Dendritic cell treated with granulocyte-macrophage colony-stimulating factor and Interleukin-4, amounts not matched to agents 40 ng/mL and 50 ng/mL, for 4 days (primary cell): Measurements from ENCODE around the gene TMCO5A.
"Not testable (repeated sequence)": the region's sequence is repeated elsewhere in the genome, so short reads cannot be mapped to it uniquely, and the experiment has no call there.

Experiments used
- H3K27ac Mint-ChIP-seq: one replicate; pipeline ENCODE4 v1.8.0; 2022; ENCODE audit warnings: mild to moderate bottlenecking, mixed read lengths
- H3K27me3 Mint-ChIP-seq: one replicate; pipeline ENCODE4 v1.8.0; 2022; ENCODE audit warnings: mild to moderate bottlenecking, mixed read lengths
- H3K36me3 Mint-ChIP-seq: one replicate; pipeline ENCODE4 v1.8.0; 2022; ENCODE audit warnings: low read depth, mixed read lengths
- H3K4me1 Mint-ChIP-seq: one replicate; pipeline ENCODE4 v1.8.0; 2022; ENCODE audit warnings: low read depth, mixed read lengths
- H3K4me3 Mint-ChIP-seq: one replicate; pipeline ENCODE4 v1.8.0; 2022; ENCODE audit warnings: mild to moderate bottlenecking, moderate library complexity, mixed read lengths
- H3K9me3 Mint-ChIP-seq: one replicate; pipeline ENCODE4 v1.8.0; 2022; ENCODE audit warnings: mixed read lengths
- intact Hi-C: fragments of 100-400 bp; cut with micrococcal nuclease; formaldehyde crosslinking; loops from one replicate; pipeline ENCODE4 v1.15.0; 2022

The TMCO5A gene

DNA sequence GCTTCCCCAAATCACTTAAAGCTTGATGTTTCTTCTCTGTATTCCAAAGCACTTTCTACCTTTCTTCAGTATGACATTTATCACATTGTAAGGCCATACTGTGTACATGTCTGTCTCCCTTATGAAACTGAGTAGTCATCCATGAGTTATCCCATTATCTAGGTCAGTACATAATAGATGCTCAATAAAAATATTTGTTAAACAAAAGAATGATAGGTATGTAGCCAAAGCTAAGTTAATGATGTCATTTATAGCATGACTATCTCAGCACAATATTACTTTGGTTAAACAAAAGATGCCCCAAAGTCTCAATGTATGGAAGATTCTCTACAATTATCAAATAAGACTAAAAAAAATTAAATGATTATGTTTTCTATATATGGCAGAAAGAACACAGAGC lies 3.1 kb upstream of the TMCO5A start:
- Mint-ChIP-seq H3K27me3 (no peaks in the 10 kb centered on the region), H3K36me3 (no peaks in the 10 kb centered on the region), H3K4me1 (no peaks in the 10 kb centered on the region), H3K27ac (no peak overlapping the region), H3K4me3 (no peak overlapping the region), H3K9me3 (peaks cover 17% of the 10 kb centered on the region)
- intact Hi-C loops = no loop called here

DNA sequence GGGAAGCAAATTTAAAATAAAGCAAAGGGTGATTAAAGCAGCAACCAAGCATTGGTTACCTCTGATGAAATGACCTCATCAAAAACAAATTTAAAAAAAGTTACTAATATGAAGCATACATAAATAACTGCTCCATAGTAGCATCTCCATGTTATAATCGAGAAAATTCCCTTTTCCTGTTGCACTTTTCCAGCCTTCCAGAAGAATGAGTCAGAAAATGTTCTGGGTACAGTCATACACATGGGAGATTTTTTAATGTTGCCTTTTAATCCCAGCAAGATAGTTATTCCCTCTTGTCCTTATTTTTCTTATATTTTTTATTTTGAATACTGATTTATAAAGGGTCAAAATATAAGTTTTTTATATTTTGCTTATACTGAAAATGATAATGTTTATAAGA lies 2.6 kb upstream of the TMCO5A start:
- Mint-ChIP-seq H3K4me3 (no peak overlapping the region), H3K4me1 (no peaks in the 10 kb centered on the region), H3K36me3 (no peaks in the 10 kb centered on the region), H3K27me3 (peaks cover 2% of the 10 kb centered on the region), H3K27ac (no peak overlapping the region), H3K9me3 (peaks cover 23% of the 10 kb centered on the region)
- intact Hi-C loops = no loop called here

DNA sequence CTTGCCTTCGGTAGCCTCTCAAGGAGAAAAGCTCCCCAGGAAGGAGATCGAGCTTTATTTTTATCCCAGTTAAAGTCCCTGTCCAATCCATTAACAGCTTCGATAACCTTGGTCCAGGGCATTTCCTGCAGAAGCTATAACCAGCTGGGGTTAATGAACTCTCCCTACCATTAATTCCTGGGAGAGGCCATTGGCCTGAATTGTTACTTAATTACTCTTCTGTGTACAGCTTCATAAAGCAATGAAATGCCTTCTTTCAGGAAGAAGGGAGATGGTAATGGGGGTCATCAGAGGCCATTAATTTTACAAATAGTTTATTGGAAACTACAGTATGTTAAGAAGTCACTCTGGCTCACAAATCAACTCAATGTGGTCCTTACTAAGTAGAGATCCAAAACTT lies 1.9 kb upstream of the TMCO5A start:
- Mint-ChIP-seq H3K4me1 (no peaks in the 10 kb centered on the region), H3K27me3 (peaks cover 2% of the 10 kb centered on the region), H3K4me3 (no peak overlapping the region)

DNA sequence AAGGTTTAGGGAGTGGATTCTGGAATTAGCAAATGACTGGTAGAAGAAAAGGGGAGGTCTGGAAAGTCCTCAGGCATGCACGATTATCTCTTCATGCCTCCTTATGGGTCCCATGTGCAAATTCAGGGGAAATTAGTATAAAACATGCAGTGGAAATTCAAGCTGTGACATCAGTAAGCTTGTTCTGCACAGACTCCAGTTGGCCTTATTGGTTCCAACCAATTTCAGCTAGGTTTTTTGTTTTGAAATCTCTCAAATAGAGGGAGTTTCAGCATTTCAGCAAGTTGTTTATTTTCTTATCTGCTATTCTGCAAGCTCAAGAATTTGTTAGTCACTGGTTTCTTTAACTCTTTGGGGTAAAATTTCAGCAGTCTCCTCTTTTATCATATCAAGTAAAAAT lies 774 bp upstream of the TMCO5A start:
- intact Hi-C loops = no loop called here
- Mint-ChIP-seq H3K36me3 (no peaks in the 10 kb centered on the region), H3K27ac (no peak overlapping the region), H3K4me3 (no peak overlapping the region), H3K27me3 (peaks cover 2% of the 10 kb centered on the region), H3K9me3 (peaks cover 22% of the 10 kb centered on the region), H3K4me1 (no peaks in the 10 kb centered on the region)

More for the DNA sequence above, 1.9 kb upstream of the TMCO5A start:
- no peaks in the 10 kb centered on the region for H3K36me3 Mint-ChIP-seq
- peaks cover 26% of the 10 kb centered on the region for H3K9me3 Mint-ChIP-seq
- intact Hi-C loops = no loop called here
- no peak overlapping the region for H3K27ac Mint-ChIP-seq

DNA sequence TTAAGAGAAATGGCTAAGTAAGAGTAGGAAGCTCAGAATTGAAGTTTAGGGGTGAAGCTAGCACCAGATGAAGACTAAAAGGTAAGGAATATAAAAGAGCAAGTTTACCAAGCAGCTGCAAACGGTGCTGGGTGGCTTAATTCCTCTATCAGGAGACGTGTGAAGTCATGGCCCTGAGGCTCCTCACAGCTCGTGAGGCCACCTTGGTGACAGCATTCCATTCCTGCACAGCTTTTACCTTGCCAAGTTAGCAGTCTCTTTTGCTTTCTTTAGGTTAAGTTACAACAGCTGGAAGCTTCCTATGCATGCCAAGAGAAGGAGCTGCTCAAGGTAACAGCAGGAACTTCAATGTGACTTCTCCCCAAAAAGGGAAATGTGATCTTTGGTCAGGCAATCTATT lies 6.4 kb downstream of the TMCO5A start:
- H3K9me3 Mint-ChIP-seq = peaks cover 14% of the 10 kb centered on the region
- peaks cover 2% of the 10 kb centered on the region for H3K27me3 Mint-ChIP-seq
- H3K4me1 Mint-ChIP-seq = no peaks in the 10 kb centered on the region
- H3K4me3 Mint-ChIP-seq = no peak overlapping the region
- H3K36me3 Mint-ChIP-seq = no peaks in the 10 kb centered on the region
- intact Hi-C loops = no loop called here
- H3K27ac Mint-ChIP-seq = no peak overlapping the region

DNA sequence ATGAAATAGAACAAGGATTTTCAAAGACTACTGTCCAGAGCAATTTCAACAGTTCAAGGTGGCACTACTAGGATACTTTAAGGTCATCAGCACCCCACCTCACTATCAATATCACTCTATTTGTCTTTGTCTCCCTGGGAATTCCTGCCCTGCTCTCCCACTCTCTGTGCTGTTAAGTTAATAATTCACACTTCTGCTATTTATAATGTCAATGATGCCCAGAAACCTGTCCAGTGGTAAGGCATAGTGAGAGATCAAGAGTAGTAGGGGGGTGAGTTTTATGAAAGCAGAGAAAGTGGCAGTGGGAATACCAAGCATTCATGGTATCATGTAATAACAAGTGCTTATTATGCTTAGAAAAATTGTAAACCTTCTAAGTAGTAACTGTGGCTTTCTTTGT lies 7.3 kb downstream of the TMCO5A start:
- Mint-ChIP-seq H3K36me3 (no peaks in the 10 kb centered on the region), H3K4me3 (no peak overlapping the region), H3K9me3 (peaks cover 15% of the 10 kb centered on the region), H3K4me1 (no peaks in the 10 kb centered on the region), H3K27me3 (peaks cover under 1% of the 10 kb centered on the region), H3K27ac (no peak overlapping the region)
- intact Hi-C loops = no loop called here

DNA sequence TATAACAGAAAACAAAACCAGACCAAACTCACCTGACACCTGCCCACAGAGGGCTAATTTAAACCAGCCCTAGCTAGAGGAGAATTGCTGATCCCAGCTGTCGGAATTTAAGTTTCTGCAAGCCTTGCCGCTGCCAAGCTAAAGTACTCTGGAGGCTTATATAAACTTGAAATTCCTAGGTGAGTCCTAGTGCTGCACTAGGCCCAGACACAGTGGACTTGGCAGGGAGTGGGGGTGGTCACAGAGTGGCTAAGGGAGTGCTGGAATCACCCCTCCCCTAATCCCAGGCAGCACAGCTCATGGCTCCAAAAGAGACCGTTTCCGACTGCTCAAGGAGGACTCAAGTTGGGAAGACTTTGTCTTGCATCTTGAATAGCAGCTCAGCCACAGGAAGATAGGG lies 17.6 kb downstream of the TMCO5A start:
- Mint-ChIP-seq H3K27ac (no peak overlapping the region), H3K9me3 (peaks cover 5% of the 10 kb centered on the region), H3K4me1 (no peaks in the 10 kb centered on the region), H3K4me3 (no peak overlapping the region), H3K36me3 (no peaks in the 10 kb centered on the region), H3K27me3 (no peaks in the 10 kb centered on the region)
- intact Hi-C loops = no loop called here

DNA sequence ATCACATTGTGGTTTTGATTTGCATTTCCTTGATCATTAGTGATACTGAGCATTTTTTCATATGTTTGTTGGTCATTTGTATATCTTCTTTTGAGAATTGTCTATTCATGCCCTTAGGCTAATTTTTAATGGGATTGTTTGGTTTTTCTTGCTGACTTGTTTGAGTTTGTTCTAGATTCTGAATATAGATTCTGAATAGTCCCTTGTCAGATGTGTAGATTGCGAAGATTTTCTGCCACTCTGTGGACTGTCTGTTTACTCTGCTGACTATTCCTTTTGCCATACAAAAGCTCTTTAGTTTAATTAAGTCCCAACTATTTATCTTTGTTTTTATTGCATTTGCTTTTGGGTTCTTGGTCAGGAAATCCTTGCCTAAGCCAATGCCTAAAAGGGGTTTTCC lies 26.3 kb downstream of the TMCO5A start:
- intact Hi-C loops = not testable (repeated sequence)

DNA sequence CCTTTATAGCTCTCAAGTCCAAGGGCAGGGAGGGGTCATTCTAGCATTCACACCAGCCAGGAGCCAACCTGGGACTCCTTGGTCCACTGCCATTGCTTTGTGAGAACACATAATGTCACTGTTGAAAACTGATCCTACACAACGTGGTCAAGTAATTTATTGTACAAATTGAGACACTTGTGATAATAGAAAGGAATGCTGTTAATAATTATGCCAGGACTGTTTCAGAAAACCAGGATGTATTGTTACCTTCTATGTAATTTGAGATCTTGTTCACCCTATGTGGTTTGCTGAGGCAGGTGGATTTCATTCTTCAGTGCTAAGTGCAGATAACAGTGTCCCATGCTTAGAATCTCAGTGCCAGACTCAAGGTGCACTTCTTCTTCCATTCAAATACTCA lies 33.3 kb downstream of the TMCO5A start:
- peaks cover 38% of the 10 kb centered on the region for H3K9me3 Mint-ChIP-seq
- intact Hi-C loops = no loop called here
- H3K27ac Mint-ChIP-seq = no peak overlapping the region
- H3K4me3 Mint-ChIP-seq = no peak overlapping the region
- no peaks in the 10 kb centered on the region for H3K4me1 Mint-ChIP-seq
- H3K36me3 Mint-ChIP-seq = no peaks in the 10 kb centered on the region
- H3K27me3 Mint-ChIP-seq = peaks cover 3% of the 10 kb centered on the region

More for the DNA sequence above, 26.3 kb downstream of the TMCO5A start:
- H3K4me1 Mint-ChIP-seq, H3K4me3 Mint-ChIP-seq, H3K36me3 Mint-ChIP-seq, H3K27ac Mint-ChIP-seq, H3K27me3 Mint-ChIP-seq: not testable (repeated sequence)
- peaks cover 23% of the 10 kb centered on the region for H3K9me3 Mint-ChIP-seq

DNA sequence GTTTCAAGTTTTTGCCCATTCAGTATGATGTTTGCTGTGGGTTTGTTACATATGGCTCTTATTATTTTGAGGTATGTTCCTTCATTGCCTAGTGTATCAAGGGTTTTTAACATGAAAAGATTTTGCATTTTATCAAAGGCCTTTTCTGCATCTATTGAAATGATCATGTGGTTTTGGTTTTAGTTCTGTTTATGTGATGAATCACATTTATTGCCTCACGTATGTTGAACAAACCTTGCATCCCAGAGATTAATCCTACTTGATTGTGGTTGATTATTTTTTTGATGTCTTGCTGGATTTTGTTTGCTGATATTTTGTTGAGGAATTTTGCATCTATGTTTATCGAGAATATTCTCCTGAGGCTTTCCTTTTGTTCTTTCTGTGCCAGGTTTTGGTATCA lies 39.4 kb downstream of the TMCO5A start:
- no peak overlapping the region for H3K4me3 Mint-ChIP-seq
- peaks cover 4% of the 10 kb centered on the region for H3K27me3 Mint-ChIP-seq
- intact Hi-C loops = no loop called here
- no peak overlapping the region for H3K27ac Mint-ChIP-seq
- no peaks in the 10 kb centered on the region for H3K36me3 Mint-ChIP-seq
- H3K9me3 Mint-ChIP-seq = peaks cover 7% of the 10 kb centered on the region
- H3K4me1 Mint-ChIP-seq = no peaks in the 10 kb centered on the region

DNA sequence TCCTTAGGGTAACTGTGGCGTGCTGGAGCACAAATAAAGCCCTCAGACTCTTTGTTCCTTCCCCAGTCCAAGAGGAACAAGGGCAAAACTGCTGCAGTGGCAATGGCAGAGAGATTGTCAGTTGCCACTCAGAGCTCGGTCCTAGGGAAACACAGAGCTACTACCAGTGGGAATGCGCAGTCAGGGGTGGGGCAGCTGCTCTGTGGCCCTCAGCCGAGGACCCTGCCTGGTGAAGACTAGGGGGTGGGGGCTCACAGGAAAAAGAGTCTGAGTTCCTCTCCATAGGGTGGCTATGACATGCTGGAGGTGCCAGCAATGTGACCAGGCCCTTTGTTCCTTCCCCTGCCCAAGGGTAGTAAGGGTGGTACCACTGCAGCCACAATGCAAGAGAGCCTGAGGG lies 43.8 kb downstream of the TMCO5A start:
- Mint-ChIP-seq H3K27ac (no peak overlapping the region), H3K4me1 (no peaks in the 10 kb centered on the region), H3K27me3 (peaks cover 4% of the 10 kb centered on the region), H3K9me3 (no peaks in the 10 kb centered on the region), H3K4me3 (no peak overlapping the region), H3K36me3 (no peaks in the 10 kb centered on the region)
- intact Hi-C loops = no loop called here

DNA sequence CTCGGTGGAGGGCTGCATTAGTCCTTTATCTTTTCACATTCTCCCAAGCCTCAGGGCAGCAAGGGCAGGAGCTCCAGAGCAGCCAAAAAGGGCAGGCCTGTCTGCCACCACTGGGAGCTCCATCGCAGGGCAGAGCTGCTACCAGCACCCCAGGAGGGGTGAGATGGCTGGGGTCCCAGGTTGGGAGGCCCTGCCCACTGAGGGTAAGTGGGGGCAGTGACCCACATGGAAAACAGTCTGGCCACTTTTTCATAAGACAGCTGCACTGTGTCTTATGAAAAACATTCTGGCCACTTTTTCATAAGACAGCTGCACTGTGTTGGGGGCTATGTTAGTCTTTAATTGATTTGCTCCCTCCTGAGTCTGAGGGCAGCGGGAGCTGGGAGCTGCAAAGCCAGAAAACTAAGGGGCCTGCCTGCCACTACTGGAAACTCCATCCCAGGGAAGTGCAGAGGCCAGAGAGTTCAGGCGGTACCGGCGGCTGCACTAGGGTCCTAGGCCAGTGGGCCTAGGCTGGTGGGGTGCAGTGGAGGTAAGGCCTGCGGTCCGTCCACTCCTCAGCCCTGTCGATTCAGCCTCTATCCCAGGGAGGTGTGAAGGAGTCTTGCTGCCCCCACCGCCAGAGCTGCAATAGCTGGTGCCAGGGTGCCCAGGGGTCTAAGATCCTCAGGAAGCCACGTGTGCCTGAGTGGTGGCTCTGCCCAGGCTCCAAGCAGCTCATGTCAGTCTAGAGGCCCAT lies 45.4 kb downstream of the TMCO5A start:
- Mint-ChIP-seq H3K4me1 (no peaks in the 10 kb centered on the region), H3K27ac (no peak overlapping the region), H3K27me3 (peaks cover 1% of the 10 kb centered on the region), H3K36me3 (no peaks in the 10 kb centered on the region), H3K4me3 (no peak overlapping the region), H3K9me3 (no peaks in the 10 kb centered on the region)
- intact Hi-C loops = no loop called here

DNA sequence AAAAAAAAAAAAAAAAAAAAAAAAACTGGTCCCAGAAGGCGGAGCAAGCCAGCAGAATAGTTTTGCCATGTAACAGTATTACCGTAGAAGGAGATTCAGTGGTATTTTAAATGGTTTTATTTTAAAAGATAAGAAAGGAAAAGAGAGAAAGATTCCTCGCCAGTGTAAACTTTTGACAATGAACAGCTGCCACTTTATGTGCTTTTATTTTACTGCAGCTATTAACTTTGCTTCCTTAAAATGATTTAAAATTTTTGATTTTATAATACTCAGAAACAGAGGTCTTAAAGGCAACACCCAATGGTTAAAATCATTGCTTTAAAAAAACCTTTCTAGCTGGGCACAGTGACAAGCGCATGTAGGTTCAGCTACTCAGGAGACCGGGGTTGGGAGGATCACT lies 46.8 kb downstream of the TMCO5A start:
- intact Hi-C loops = no loop called here
- no peaks in the 10 kb centered on the region for H3K4me1 Mint-ChIP-seq
- no peaks in the 10 kb centered on the region for H3K9me3 Mint-ChIP-seq
- H3K27ac Mint-ChIP-seq = no peak overlapping the region
- no peak overlapping the region for H3K4me3 Mint-ChIP-seq
- H3K36me3 Mint-ChIP-seq = no peaks in the 10 kb centered on the region
- peaks cover 1% of the 10 kb centered on the region for H3K27me3 Mint-ChIP-seq

DNA sequence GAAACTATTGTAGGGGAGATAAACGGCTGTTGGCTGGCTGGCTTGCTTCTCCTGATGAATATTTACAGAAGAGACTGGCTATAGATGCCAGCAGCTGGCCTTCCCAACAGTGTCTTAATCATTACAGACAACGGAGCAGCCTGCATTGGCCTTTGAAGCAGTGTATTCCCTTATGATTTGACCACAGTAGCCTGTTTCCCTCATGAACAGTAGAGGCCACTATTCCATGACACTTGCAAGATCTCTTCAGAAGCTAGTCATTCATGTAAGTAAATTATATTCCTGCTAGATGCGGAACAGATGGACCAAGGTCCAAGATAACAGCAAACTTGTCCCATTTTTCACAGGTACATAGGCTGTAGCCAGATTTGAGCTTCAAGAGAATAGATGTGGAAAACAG lies 47.3 kb downstream of the TMCO5A start:
- no peaks in the 10 kb centered on the region for H3K4me1 Mint-ChIP-seq
- H3K9me3 Mint-ChIP-seq = no peaks in the 10 kb centered on the region
- intact Hi-C loops = no loop called here
- H3K4me3 Mint-ChIP-seq = no peak overlapping the region
- H3K27me3 Mint-ChIP-seq = peaks cover 2% of the 10 kb centered on the region
- no peaks in the 10 kb centered on the region for H3K36me3 Mint-ChIP-seq
- no peak overlapping the region for H3K27ac Mint-ChIP-seq

DNA sequence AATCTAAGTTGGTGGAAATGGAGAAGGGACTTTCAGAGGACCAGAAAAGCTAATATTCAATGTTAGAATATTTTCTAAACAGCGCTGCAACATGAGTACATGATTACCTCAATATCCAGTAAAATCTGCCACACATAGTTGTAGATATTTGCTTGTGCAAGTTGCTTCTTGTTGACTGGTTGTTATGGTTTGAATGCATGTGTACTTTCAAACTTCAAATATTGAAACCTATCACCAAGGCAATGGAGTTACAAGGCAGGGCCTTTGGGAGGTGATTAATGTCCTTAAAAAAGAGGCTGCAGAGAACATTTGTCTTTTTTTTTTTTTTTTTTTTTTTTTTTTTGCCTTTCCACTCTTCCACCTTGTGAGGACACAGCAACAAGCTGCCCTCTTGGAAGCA lies 49.9 kb downstream of the TMCO5A start:
- intact Hi-C loops = no loop called here
- H3K4me1 Mint-ChIP-seq = no peaks in the 10 kb centered on the region
- peaks cover 2% of the 10 kb centered on the region for H3K27me3 Mint-ChIP-seq
- H3K4me3 Mint-ChIP-seq = no peak overlapping the region
- H3K27ac Mint-ChIP-seq = no peak overlapping the region
- no peaks in the 10 kb centered on the region for H3K36me3 Mint-ChIP-seq
- H3K9me3 Mint-ChIP-seq = peaks cover 16% of the 10 kb centered on the region
